Measurements from ENCODE around the gene SLC35E2B.
"Not testable (repeated sequence)": the region's sequence is repeated elsewhere in the genome, so short reads cannot be mapped to it uniquely, and the experiment has no call there.

The SLC35E2B gene

DNA sequence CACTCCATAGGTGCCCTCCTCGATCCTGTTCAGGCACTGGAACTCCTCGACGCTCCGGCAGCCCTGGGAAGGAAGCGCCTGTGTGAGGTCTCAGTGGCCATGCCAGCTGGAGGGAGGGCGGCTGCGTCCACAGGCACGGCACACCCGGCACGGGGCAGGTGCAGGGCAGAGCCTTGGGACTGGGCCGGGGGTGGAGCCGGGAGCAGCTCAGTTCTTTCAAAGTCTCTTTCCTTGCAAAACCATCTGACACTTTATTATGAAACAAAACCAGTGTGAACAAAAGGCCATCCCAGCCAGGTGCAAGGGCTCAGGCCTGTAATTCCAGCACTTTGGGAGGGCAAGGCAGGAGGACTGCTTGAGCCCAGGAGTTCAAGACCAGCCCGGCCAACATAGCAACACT is 54.1 kb downstream of the SLC35E2B start:
- DNase-seq (ENCODE audit: low spot score), result not testable (repeated sequence)

DNA sequence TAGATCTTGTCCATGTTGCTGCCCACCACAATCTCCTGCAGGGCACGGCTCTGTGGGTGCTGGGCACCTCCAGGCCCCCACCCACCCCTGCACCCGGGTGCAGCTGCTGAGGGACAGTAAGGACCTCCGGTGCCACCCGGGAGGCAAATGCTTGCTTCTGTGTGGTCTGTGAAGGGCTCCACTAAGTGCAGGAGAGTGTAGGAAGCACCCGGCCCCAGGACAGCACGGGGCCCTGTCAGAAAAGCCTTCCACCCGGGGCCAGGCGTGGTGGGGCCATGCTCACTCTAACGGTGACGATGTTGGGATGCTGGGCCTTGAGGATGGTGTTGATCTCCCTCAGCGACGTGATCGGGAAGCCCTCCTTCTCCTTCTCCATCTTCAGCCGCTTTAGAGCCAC is 55.1 kb downstream of the SLC35E2B start:
- DNase-seq (ENCODE audit: low spot score), result not testable (repeated sequence)

DNA sequence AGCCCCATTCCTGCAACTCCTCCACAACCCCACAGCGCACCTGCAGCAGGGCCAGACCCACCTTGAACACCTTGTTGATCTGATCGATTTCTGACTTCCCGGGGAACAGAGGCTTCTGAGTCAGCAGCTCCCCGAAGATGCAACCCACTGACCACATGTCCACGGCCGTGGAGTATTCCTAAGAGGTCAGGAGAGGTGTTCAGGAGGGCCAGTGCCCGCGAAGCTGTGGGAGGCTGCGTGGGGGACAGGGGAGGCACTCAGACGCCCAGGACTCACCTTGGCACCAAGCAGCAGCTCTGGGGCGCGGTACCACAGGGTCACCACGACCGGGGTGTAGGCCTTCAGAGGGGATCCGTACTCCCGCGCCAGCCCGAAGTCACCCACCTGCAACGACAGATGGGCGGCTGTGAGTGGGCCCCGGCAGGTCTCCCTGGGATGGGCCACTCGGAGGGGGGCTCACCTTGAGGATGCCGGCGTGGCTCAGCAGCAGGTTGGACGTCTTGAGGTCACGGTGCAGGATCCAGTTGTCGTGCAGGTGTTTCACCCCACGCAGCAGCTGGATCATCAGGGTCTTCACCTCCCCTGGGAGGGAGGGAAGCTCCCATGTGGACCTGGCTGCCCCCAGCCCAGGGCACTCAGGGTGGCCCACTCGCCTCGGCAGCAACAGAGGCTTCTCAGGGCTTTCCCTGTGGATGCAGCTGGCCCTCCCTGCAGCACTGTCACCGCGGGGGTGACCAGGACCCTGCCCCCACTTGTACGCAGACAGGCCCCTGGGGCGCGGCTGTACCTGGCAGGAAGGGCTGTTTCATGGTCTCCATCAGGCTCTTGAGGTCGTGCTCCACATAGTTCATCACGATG is 55.7 kb downstream of the SLC35E2B start:
- not testable (repeated sequence) for DNase-seq (ENCODE audit: low spot score)

DNA sequence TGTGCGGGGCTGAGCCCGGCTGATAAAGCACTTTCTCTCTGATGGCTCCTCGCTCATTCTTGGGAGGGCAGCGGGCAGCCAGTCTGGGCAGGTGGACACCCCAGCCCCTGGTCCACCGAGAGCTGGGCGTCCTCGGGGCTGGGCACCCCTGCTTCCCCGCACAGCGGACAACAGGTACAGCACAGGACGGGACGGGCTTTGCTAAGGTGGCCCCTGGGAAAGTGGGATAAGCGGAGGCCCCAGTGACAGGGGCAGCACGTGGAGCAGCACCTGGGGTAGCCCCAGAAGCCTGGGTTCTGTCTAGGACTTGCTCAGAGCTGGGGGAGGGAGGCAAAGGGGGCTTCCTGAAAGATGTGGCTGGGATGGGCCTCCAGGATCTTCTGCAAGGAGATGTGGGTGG is 58.0 kb downstream of the SLC35E2B start:
- not testable (repeated sequence) for DNase-seq (ENCODE audit: low spot score)

DNA sequence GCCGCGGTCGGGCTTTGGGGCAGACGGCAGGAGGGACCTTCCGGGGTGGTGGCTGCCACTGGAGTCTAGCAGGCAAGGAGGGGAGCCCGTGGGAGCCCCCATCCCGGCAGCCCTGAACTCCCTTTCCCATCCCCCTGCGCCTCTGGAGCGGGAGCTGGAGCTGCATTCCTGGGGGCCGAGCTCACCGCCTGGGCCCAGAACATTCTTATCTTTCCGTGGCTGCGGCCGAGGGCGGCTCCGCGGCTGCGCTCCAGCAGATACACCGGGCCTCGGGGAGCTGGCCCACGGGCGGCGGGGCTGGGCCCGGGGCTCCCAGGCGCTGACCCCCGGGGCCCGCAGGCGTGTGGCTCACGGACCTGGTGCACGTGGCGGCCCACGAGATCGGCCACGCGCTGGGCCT is 59.2 kb downstream of the SLC35E2B start:
- not testable (repeated sequence) for DNase-seq (ENCODE audit: low spot score)

- no peak for DNase-seq (ENCODE audit: low spot score)
These were observed 60.7 kb downstream of the SLC35E2B start, which contains the start of gene MMP23B for GRCh38 chr1:1631782-1632420. Gene MMP23B (plus strand): TSS chr1:1632173. CDS start chr1:1632219, 46 bp downstream.

DNA sequence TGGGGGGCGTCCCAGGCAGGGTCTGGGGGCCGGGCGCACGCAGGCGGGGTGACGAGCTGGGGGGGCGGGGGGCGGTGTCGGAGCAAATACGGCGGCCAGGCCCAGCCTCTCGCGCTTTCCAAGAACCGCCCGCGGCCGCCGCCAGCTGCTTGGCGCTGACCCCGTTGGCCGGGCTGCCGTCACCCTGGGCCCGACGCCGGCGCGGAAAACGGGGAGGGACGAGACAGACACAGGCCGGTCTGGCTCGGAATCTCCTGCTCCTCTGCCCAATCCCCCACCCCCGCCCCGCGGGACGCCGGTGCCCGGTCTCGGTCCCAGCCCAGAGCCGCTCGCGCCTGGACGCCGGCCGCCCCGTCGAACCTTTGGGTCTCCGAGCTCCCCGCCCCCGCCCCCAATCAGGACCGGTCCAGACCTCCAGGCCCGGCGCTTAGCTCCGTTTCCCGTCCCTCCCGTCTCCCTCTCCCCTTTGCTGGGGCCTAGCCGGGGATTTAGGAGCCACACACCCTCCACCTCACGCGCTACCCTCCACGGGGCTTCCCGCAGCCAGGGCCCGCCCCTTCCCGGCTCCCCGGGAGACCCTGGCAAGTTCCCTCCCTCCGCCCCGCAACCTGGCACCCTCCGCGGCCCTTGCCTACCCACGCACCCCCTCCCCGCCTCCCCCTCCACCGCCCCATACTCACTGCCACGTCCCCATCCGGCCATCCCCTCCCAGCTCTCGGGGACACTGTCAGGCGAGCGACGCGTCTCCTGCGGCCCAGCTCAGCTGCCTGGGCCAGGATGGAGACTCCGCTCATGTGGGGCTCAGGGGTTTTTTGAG is 61.4 kb downstream of the SLC35E2B start:
- DNase-seq (ENCODE audit: low spot score), result no peak

DNA sequence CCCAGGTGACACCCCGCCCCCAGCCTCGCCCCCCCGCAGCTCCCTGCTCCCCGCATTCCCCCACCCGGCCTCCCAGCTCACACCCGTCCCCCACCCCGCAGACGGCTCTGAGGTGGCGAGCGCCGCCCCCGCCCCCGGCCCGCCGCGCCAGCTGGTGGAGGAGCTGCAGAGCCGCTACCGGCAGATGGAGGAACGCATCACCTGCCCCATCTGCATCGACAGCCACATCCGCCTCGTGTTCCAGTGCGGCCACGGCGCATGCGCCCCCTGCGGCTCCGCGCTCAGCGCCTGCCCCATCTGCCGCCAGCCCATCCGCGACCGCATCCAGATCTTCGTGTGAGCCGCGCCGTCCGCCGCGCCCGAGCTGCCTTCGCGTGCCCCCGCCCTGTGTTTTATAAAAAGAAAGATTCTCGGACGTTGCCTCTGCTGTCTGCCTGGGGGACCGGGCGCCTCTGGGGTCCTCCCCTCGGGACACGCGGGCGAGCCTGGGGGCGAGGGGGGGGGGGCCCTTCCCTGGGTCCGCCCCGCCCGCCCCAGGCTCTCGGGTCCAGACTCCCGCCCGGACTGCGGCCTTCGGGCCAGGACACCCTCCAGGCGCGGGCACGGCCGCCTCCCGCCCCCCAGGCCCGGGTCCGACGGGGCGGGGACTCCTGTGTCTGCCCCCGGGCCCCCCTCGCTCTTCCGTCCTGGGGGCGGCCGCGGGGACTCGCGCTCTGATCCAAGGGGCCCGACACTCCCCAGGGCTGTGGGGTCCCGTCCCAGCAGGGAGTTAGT is 62.2 kb downstream of the SLC35E2B start:
- no peak for DNase-seq (ENCODE audit: low spot score)

DNA sequence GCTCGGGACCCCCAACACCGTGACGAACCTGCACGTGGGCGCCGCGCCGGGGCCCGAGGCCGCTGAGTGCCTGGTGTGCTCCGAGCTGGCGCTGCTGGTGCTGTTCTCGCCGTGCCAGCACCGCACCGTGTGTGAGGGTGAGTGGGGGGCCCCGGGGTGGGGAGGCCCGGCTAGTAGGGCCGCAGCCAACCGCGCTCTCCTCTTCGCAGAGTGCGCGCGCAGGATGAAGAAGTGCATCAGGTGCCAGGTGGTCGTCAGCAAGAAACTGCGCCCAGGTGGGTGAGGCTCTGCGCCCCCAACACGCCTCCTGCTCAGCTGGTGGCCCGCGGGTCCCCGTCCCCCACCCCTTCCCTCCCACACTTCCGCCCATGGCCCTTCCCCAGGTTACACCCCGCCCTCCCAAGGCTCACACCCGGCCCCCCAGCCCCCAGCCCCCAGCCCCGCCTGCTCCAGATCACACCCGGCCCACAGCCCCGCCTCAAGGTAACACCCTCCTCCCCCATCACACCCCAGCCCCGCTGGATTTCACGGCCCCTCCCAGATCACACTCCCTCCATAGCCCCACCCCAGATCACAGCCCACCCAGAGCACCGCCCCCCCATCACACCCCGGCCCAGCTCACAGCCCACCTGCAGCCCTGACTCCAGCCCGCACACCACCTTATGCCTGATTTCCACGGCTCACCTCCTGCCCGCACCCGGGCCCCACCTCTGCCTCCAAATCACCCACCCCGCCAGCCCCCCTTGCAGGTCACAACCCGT is 63.0 kb downstream of the SLC35E2B start:
- DNase-seq (ENCODE audit: low spot score), result no peak

GRCh38 chr1:1628754-1629429 is 63.7 kb downstream of the SLC35E2B start:
- no peak for DNase-seq (ENCODE audit: low spot score)

DNA sequence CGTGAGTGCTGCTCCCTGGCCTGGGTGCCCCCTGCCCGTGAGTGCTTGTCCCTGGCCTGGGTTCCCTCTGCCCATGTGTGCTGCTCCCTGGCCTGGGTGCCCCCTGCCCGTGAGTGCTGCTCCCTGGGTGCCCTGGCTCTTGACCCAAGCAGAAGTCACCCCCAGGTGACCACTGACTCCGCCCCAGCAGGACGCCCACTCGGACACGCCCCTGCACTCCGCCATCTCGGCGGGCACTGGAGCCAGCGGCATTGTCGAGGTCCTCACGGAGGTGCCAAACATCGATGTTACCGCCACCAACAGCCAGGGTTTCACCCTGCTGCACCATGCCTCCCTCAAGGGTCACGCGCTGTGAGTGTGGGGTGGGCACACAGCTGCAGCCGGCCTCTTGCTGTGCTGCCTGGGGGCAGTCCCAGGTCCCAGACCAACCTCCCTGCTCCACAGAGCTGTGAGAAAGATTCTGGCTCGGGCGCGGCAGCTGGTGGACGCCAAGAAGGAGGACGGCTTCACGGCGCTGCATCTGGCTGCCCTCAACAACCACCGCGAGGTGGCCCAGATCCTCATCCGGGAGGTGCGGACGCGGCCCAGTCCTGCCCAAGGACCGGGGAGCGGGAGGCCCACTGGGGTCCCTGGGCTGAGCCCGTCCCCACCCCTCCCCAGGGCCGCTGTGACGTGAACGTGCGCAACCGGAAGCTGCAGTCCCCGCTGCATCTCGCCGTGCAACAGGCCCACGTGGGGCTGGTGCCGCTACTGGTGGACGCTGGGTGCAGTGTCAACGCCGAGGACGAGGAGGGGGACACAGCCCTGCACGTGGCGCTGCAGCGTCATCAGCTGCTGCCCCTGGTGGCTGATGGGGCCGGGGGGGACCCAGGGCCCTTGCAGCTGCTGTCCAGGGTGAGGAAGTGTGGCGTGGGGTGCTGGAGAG is 64.5 kb downstream of the SLC35E2B start:
- no peak for DNase-seq (ENCODE audit: low spot score)

DNA sequence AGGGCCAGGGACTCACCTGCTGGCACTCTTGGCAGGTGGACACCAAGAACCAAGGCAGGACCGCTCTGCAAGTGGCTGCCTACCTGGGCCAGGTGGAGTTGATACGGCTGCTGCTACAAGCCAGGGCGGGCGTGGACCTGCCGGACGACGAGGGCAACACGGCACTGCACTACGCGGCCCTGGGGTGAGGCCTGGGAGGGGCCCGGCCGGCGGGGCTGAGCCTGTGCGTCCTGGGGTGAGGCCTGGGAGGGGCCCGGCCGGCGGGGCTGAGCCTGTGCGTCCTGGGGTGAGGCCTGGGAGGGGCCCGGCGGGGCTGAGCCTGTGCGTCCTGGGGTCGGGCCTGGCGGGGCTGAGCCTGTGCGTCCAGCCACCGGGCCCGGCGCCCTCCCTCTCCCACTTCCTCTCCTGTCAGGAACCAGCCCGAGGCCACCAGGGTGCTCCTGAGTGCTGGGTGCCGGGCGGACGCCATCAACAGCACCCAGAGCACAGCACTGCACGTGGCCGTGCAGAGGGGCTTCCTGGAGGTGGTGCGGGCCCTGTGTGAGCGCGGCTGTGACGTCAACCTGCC is 65.2 kb downstream of the SLC35E2B start:
- DNase-seq (ENCODE audit: low spot score), result peak; percentile 47

DNA sequence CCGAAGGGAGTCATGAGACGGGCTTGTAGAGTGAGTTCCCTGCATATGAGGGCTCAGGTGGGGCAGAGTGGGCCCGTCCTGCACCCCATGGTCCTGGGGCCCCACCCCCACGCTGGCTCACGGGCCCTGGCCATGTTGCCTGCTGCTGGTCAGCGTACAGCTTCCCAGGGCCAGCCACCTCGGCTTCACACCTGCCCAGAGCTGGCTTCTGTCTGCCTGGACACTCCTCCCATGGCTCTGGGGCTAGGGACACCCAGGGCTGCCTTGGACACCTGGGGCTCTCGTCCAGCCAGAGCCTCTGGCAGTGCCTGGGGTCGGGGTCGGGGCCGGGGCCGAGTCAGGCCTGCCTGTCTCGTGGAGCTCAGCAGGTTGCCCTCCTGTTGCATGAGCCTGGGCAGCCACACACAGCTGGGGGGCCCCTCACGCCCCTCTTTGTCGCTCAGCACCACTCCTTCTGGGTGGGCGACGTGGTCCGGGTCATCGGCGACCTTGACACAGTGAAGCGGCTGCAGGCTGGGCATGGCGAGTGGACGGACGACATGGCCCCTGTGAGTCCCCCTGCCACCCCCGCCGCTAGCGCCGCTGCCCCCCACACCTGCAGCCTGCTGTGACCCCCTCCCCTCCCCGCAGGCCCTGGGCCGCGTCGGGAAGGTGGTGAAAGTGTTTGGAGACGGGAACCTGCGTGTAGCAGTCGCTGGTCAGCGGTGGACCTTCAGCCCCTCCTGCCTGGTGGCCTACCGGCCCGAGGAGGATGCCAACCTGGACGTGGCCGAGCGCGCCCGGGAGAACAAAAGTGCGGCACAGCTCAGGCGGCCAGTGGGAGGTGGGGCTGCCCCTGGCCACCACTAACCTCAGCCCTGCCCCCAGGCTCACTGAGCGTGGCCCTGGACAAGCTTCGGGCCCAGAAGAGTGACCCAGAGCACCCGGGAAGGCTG is 66.1 kb downstream of the SLC35E2B start:
- no peak for DNase-seq (ENCODE audit: low spot score)

DNA sequence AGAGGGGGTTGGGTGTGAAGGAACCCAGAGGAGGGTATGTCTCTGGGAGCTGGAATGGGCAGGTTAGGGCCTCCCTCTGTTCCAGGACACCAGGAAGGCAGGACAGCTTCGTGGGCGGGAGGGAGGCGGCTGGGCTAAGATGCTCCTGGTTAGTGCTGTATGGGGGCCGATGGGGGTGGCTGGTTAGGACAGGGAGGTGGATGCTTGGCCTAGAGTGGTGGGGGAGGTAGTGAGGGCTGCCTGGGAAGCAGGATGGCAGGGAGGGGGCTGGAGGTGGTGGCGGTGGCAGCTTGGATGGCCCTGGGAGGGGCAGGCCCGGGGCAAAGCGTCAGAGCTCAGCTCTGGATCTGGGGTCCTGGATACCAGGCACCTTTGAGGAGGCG is 66.8 kb downstream of the SLC35E2B start:
- DNase-seq (ENCODE audit: low spot score), result no peak

DNA sequence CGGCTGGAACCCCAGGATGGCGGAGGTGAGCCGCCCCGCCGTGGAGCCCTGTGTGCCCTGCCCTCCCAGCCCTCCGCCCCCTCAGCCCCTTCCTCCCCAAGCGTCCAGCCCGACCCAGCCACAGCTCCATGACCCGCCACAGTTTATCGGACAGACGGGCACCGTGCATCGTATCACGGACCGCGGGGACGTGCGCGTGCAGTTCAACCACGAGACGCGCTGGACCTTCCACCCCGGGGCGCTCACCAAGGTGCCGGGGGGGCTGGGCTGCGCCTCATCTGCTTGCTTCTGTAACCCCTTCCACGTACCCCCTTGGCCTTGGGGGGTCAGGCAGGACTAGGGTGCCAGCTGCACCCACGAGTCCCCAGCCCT is 67.2 kb downstream of the SLC35E2B start:
- no peak for DNase-seq (ENCODE audit: low spot score)

GRCh38 chr1:1624443-1625403 is 67.9 kb downstream of the SLC35E2B start:
- no peak for DNase-seq (ENCODE audit: low spot score)

Data from LoVo (cell line).